GM12864 (cell line): ENCODE measurements around the gene ARHGAP19.
A peak's percentile ranks its signal among the peaks of the same experiment; 100 is the strongest.

Experiments
- DNase-seq: peaks from one replicate; pipeline ENCODE4 v3.0.0-alpha.2; 2011; ENCODE audit warnings: low read depth
- H3K4me3 ChIP-seq: 2 replicates; pipeline ENCODE4 v1.5.1; 2011; ENCODE audit warnings: mild to moderate bottlenecking, low read depth, low read length, control low read depth
- TF ChIP-seq, protein P1 (sequence below): IDR thresholded peaks from 2 replicates; pipeline ENCODE4 v1.5.1; 2011; ENCODE audit warnings: low read depth, mild to moderate bottlenecking, moderate library complexity, low read length, control low read depth, inconsistent platforms; ENCODE audit errors: missing control alignments

The ARHGAP19 gene

GRCh38 chr10:97335188-97335619 lies 42.8 kb upstream of the ARHGAP19 start:
- H3K4me3 ChIP-seq, result peak overlapping the region; percentile 89
- TF ChIP-seq, protein P1, sequence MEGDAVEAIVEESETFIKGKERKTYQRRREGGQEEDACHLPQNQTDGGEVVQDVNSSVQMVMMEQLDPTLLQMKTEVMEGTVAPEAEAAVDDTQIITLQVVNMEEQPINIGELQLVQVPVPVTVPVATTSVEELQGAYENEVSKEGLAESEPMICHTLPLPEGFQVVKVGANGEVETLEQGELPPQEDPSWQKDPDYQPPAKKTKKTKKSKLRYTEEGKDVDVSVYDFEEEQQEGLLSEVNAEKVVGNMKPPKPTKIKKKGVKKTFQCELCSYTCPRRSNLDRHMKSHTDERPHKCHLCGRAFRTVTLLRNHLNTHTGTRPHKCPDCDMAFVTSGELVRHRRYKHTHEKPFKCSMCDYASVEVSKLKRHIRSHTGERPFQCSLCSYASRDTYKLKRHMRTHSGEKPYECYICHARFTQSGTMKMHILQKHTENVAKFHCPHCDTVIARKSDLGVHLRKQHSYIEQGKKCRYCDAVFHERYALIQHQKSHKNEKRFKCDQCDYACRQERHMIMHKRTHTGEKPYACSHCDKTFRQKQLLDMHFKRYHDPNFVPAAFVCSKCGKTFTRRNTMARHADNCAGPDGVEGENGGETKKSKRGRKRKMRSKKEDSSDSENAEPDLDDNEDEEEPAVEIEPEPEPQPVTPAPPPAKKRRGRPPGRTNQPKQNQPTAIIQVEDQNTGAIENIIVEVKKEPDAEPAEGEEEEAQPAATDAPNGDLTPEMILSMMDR, result no peak
- DNase-seq, result no peak

DNA sequence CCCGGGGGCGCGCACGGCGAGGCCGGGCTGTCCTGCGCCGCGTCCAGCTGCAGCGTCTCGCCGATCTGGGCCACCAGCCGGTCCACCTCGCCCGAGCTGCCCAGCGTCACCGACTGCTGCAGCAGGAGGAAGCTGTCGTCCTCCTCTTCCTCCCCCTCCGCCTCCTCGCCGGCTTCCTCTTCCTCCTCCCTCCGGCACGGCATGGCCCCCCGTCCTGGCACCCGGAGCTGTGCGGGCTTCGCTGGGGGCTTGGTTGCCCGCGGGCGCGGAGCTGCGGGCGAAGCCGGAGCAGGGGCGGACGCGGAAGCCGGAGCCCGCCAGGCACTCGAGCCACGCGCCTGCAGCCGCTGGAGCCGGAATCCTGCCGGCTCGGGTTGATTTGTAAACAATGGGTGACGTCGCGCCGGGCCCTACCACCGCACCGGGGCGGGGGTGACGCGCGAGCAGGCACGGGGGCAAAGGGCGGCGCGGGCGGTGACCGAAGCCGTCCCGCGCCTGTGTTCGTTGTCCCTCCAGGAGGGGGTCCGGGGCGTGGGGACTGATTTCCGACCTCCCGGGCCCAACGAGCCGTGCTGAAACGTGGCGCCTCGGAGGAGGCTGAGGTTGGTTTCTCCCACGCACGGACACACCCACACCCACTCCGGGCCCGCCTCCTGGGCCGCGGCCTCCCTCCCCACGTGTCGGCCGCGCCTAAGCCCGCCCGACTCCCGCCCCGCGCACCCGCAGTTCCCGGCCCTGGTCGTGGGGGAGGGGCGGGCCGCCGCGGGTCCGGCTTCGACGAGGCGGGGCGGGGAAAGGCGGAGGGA lies 42.1 kb upstream of the ARHGAP19 start, which contains the start of gene FRAT2:
Gene FRAT2, minus strand, starts transcription at position 360 of the 806 bp plus-strand sequence. Its CDS starts 157 bp downstream, at position 203.
- peak within 1 kb of the TSS; percentile 89 for H3K4me3 ChIP-seq
- DNase-seq, result peak; percentile 64
- TF ChIP-seq, protein P1, result no peak

DNA sequence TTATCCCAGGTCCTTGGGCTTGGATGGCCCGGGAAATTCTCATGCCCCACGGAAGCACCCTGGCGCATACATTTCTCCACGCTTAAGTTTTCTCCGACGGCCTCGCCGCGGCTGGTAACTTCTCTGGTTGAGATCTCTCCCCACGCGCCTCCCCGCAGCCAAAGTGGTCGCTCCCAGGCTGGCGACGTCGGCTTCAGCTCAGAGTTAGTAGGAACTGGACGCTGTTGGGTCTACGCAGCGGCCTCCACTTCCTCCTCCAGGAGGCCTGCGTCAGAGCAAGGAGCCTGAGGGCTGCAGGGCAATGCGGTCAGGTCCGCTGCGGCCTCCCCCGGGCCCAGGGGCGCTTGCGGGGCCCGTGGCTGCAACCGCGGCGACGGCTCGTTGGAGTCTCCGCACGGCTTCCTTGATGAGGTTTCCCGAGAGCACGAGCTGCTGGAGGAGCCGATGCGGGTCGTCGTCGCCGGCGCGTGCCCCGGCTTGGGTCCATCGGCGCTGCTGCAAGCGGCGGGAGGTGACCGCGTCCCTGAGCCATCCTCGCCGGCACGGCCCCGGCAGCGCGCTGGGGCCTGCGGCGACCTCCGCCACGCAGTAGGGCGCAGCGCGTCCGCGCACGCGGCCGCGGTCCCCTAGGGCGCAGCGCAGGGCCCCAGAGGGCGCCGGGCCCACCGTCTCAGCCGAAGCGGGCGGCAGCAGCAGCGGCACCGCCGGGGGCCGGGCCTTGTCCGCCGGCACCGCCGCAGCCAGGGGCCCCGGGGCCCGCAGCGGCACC lies 41.3 kb upstream of the ARHGAP19 start:
- TF ChIP-seq, protein P1, result no peak
- peak overlapping the region; percentile 89 for H3K4me3 ChIP-seq
- no peak for DNase-seq

GRCh38 chr10:97333351-97333600 lies 40.8 kb upstream of the ARHGAP19 start:
- no peak for DNase-seq
- peak overlapping the region; percentile 89 for H3K4me3 ChIP-seq
- TF ChIP-seq, protein P1, result peak; percentile 27

- TF ChIP-seq, protein P1, result no peak
- H3K4me3 ChIP-seq, result peak overlapping the region; percentile 89
- no peak for DNase-seq
These were observed 40.3 kb upstream of the ARHGAP19 start for GRCh38 chr10:97332591-97333350.

GRCh38 chr10:97331153-97331703 lies 38.8 kb upstream of the ARHGAP19 start:
- no peak for DNase-seq
- TF ChIP-seq, protein P1, result no peak
- no peak overlapping the region for H3K4me3 ChIP-seq
